GM19025 (cell line): ENCODE measurements around the gene RUFY4.

Experiments used
- ATAC-seq: cut with Tn5 transposase; IDR thresholded peaks from one replicate; pipeline ENCODE4 v1.9.1; 2021; ENCODE audit warnings: mild to moderate bottlenecking, low read depth, moderate library complexity; ENCODE audit not compliant: unreplicated experiment

RUFY4 gene

DNA sequence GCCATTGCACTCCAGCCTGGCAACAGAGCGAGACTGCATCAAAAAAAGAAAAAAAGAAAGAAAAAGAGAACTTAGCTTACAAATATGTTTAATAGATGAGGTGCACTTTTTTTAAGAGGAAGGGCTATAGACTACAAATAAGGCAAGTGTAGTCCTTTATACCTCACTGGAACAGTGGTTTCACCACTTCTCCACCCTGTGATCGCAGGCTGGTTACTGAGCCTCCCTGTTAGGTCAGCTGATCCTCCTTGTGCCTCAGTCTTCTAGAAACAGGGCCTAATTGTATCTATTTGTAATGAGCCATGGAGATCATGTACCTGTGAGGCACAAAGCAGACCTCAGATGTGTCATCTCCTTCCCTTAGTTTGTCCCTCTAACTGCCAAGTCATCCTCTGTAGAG, 61.3 kb downstream of the RUFY4 start:
- ATAC-seq: no peak

DNA sequence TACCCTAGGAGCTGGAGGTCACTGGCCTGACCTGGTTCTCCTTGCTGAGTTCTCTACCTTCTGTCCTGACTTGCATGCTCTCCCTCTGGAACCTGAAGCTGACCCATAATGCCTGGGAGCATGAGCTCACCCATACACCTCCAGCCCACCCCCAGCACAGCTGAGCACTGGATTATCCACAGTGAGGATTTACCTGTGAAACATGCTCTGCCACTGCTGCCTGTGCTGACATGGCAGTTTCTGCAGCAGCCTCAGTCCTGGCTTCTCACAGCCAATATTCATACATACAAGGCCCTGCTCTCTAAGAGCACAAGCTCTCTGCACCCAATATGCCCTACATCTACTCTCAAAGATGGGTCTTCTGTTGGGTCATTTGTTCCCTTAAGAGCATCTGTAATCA, 61.8 kb downstream of the RUFY4 start:
- ATAC-seq: no peak

DNA sequence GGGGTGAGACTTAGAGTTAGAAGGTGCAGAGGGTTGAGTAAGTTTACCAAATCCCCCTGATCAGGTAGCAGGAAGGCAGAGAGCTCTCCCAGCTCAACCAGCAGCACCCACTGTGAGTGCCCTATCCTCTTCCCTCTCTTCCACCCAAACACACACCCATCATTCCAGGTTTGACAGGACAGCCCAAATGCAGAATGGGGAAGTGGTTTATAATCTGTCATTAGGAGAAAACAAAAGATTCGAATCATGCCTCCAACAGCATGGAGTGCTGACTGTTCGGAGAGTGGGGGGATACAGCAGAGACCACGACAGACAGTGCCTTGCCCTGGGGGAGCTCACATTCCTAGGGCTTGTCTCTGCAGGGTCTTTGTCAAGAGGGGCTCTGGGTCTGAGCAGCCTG, 68.5 kb downstream of the RUFY4 start:
- ATAC-seq: no peak

DNA sequence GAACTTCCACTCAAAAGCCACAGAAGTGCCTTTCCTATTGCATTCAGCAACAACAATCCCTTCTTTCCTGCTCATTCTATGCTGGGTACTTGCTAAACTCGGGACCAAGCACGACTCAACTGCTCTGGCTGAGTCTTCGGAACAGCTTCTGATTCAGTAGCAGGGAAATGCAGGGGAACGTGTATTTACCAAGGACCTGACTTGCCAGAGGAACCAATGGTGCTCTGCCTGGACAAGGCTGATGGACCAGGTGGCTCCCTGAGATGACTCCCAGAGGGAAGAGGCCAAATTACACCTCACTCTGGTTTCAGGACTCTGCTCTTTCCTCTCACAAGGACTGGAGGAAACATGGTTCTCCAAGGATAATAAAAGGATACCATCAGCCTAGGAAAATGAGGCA, 69.0 kb downstream of the RUFY4 start:
- ATAC-seq: no peak
